IPS DF 6.9 (cell line): Measurements from ENCODE around the gene DNAJC8.

Source experiments
- DNase-seq: peaks from one replicate; pipeline ENCODE4 v3.0.0-alpha.2; 2013; ENCODE audit warnings: low read depth, low spot score
- H3K27ac ChIP-seq: one replicate; pipeline ENCODE4 v1.5.1; 2013; ENCODE audit warnings: low read length, control low read depth
- H3K27me3 ChIP-seq: 2 replicates; pipeline ENCODE4 v1.6.1; 2013; ENCODE audit warnings: mild to moderate bottlenecking, low read length; ENCODE audit not compliant: control insufficient read depth, insufficient read depth
- H3K36me3 ChIP-seq: 2 replicates; pipeline ENCODE4 v1.6.1; 2013; ENCODE audit warnings: low read length; ENCODE audit not compliant: control insufficient read depth, insufficient read depth
- H3K4me1 ChIP-seq: 2 replicates; pipeline ENCODE4 v1.6.1; 2013; ENCODE audit warnings: low read length; ENCODE audit not compliant: control insufficient read depth, insufficient read depth
- H3K4me3 ChIP-seq: 2 replicates; pipeline ENCODE4 v1.5.1; 2013; ENCODE audit warnings: mild to moderate bottlenecking, low read length
- H3K9me3 ChIP-seq: 2 replicates; pipeline ENCODE4 v1.6.1; 2013; ENCODE audit warnings: low read length, inconsistent platforms; ENCODE audit not compliant: control insufficient read depth, insufficient read depth
- WGBS: extraction: QIAGEN DNeasy Blood & Tissue Kit; methylation state at CpG from one replicate; pipeline ENCODE4 v1.1.7; 2013; ENCODE audit warnings: mixed read lengths, missing lambda C conversion rate; ENCODE audit not compliant: insufficient read length, insufficient coverage; 5-methylcytosine and 5-hydroxymethylcytosine counted together

DNAJC8 gene

DNA sequence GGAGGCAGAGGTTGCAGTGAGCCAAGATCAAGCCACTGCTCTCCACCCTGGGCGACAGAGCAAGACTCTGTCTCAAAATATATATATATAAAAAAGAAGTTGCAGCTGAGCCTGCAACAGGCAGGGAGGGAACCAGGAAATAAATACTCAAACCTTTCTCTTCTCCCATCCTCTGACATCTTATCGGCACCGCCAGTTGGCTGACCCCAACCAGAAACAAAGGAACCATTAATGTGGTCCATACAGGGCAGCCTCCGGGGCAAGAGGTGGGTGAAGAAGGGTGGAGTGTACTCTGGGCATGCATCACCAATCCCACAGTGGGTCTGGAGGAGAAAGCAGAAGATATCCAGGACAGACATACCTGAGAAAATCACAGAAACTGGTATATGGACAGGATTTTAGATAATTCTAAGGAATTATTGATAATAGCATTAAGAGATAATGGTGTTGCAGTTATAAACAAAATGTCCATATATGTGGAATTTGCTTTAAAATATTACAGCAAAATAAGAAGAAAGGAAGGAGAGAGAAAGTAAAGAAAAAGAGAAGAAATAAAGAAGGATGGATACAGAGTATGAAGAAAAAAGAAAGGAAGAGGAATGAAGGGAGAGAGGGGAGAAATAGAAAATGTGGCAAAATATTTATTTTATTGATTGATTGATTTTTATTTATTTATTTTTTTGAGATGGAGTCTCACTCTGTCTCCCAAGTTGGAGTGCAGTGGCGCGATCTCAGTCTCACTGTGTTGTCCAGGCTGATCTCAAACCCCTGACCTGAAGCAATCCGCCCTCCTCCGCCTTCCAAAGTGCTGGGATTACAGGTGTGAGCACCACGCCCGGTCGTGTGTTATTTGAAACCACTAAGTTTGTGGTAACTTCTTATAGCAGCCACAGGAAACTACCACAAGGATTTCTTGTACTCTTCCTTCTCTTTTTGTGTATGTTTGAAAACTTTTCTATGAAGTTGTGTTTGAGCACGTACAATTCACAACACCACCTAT lies 52.2 kb downstream of the DNAJC8 start:
- no CpG with 5 or more reads among the region's 12 CpGs for WGBS
- H3K9me3 ChIP-seq = no peaks in the 10 kb centered on the region
- no peaks in the 10 kb centered on the region for H3K4me1 ChIP-seq
- H3K27me3 ChIP-seq = no peaks in the 10 kb centered on the region
- H3K36me3 ChIP-seq = no peaks in the 10 kb centered on the region
- no peak for DNase-seq
- H3K4me3 ChIP-seq = no peak overlapping the region
- H3K27ac ChIP-seq = no peak overlapping the region

DNA sequence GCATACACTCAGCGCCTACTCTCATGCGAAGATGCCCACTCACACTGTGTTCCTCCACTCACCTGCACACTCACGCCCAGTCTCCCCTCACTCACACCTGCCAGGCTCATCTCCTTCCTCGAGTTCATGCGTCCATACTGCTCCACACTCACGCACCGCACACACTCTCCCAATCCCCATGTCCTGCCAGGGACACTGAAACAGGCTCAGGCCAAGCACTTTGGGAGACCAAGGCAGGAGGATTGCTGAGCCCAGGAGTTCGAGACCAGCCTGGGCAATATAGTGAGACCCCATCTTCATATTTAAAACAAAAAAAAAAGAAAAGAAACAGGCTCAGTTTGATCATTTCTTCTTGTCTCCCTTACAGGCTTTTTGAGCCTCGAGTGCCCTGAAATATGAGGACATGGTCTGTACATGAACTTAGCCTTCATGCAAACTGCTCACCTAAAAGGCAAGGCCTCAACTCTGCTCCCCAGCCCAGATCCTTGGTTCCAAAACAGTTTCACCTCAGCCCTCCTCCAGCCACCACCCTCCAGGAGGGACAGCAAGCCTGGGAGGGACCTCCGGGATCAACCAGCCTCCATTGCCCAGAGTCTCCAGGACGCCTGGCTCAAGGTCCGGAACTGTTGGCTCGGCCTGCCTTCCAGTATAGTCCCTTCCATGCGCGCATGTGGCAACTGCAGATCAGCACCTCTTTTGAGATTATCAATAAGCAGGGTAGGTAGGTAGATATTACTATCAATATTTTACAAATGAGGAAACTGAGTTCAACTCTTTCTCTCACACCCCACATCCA lies 53.9 kb downstream of the DNAJC8 start:
- WGBS = no CpG with 5 or more reads among the region's 15 CpGs
- no peak for DNase-seq
- no peaks in the 10 kb centered on the region for H3K27me3 ChIP-seq
- H3K9me3 ChIP-seq = no peaks in the 10 kb centered on the region
- no peaks in the 10 kb centered on the region for H3K36me3 ChIP-seq
- H3K27ac ChIP-seq = no peak overlapping the region
- no peaks in the 10 kb centered on the region for H3K4me1 ChIP-seq
- H3K4me3 ChIP-seq = no peak overlapping the region

DNA sequence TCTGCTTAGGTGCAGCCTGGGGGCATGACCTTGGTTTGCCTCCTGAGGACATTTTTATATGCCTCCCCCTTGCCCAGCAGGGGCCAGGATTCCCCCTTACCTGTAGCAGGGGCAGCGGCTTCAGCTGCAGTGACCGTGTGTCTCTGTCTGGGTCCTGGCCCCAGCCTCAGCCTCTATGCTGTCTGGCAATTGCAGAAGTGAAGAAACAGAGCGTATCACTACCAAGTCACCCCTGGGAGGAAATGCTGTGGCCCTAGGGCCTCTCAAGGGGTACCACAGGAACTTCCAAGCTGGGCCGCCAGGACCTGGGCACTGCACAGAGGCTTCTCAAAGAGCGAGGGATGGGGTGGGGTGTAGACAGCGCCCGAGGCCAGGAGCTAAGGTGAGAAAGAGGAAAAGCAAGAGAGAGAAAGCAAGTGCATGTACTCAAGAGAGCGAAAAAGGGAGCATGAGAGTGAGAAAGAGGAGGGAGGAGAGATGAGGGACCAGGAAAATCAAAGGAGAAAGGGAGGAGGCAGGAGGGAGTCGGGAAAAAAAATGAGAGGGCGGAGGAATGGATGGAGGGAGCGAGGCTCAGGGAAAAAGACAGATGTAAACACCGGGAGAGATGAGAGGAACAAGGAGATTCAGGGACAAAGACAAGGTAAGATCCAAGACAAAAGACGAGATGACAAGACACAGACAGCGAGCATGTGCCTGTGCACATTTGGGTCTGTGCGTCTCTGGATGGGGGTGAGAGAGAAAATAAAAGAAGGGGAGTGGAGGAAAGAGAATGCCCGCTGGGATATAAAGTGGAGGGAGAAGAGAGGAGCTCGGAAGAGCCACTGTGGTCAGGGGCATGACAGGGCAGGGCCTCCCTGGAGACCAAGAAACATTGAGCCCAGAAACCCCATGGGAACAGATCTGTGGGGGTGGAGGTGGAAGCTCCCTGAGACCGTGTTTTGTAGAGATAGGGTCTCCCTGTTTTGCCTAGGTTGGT lies 56.0 kb downstream of the DNAJC8 start, which contains the start of gene PTAFR:
PTAFR (minus strand) TSS at position 199 of the 979 bp plus-strand sequence. CDS start 25,669 bp downstream, outside the sequence.
- no peak for DNase-seq
- no peaks in the 10 kb centered on the region for H3K4me1 ChIP-seq
- H3K9me3 ChIP-seq = no peaks in the 10 kb centered on the region
- 100% methylated on average over 4 of the region's 18 CpGs for WGBS
- no peak within 1 kb of the TSS for H3K27ac ChIP-seq
- H3K27me3 ChIP-seq = no peaks in the 10 kb centered on the region
- H3K4me3 ChIP-seq = no peak within 1 kb of the TSS
- no peaks in the 10 kb centered on the region for H3K36me3 ChIP-seq

DNA sequence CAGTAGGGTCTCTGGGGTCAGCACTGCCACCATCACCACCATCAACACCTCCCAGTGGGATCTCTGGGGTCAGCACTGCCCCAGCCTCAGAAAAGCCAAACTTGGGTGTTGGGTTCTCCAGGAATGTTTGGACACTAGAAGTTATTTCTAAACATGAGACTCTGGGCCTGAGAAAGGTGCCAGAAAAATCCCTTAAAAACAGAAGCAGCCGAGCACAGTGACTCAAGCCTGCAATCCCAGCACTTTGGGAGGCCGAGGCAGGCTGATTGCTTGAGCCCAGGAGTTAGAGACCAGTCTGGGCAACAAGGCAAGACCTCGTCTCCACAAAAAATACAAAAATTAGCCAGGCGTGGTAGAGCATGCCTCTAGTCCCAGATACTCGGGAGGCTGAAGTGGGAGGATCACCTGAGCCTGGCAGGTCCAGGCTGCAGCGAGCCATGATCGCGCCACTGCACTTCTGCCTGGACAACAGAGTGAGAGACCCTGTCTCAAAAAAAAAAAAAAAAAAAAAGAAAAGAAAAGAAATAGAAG lies 56.8 kb downstream of the DNAJC8 start:
- H3K27me3 ChIP-seq = no peaks in the 10 kb centered on the region
- H3K9me3 ChIP-seq = no peaks in the 10 kb centered on the region
- H3K4me1 ChIP-seq = no peaks in the 10 kb centered on the region
- no peak overlapping the region for H3K4me3 ChIP-seq
- no peak overlapping the region for H3K27ac ChIP-seq
- H3K36me3 ChIP-seq = no peaks in the 10 kb centered on the region
- no CpG with 5 or more reads among the region's 8 CpGs for WGBS
- DNase-seq = no peak

DNA sequence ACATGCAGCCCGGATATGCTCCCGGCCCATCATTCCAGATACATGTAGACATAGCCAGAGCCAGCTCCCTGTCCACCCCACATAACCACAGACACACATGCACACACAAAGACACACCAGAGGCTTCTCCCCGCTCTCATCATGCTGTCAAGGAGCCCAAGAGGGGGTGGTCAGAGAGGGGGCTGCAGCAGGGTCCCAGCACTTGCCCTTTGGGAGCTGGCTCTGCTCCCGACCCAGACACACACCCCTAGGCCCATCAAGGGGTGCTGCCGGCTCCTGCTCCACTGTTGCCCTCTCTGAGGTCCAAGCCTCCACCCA lies 58.9 kb downstream of the DNAJC8 start:
- WGBS = no CpG with 5 or more reads among the region's 5 CpGs
- no peaks in the 10 kb centered on the region for H3K9me3 ChIP-seq
- no peaks in the 10 kb centered on the region for H3K27me3 ChIP-seq
- no peak overlapping the region for H3K27ac ChIP-seq
- H3K4me3 ChIP-seq = no peak overlapping the region
- H3K4me1 ChIP-seq = no peaks in the 10 kb centered on the region
- no peaks in the 10 kb centered on the region for H3K36me3 ChIP-seq
- DNase-seq = no peak

DNA sequence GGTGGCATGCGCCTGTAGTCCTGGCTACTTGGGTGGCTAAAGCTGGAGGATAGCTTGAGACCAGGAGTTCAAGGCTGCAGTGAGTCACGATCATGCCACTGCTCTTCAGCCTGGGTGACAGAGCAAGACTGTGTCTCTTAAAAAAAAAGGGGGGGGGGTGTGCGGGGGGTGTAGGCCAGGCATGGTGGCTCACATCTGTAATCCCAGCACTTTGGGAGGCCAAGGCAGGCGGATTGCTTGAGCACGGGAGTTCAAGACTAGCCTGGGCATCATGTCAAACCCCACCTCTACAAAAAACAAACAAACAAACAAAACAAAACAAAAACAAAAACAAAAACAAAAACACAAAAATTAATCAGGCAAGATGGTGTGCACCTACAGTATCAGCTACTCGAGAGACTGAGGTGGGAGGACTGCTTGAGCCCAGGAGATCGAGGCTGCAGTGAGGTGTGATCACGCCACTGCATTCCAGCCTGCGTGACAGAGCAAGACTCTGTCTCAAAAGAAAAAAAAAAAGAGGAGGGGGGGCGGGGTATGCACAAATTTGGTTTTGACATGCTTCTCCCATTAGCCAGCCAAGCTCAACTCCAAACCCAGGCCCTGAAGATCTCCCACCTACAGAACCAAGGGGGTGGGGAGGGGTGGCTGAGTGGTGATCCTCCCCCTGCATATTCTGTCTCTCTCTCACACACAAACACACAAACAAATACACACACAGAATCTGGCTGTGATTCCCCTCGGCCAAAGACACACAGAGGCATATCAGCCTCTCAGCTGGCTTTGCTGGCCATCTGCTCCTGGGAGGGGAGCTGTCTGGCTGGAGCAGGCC lies 59.5 kb downstream of the DNAJC8 start:
- Histone ChIP-seq H3K27me3 (no peaks in the 10 kb centered on the region), H3K36me3 (no peaks in the 10 kb centered on the region), H3K4me3 (no peak overlapping the region), H3K27ac (no peak overlapping the region), H3K9me3 (no peaks in the 10 kb centered on the region), H3K4me1 (no peaks in the 10 kb centered on the region)
- WGBS = no CpG with 5 or more reads among the region's 11 CpGs
- DNase-seq = no peak

DNA sequence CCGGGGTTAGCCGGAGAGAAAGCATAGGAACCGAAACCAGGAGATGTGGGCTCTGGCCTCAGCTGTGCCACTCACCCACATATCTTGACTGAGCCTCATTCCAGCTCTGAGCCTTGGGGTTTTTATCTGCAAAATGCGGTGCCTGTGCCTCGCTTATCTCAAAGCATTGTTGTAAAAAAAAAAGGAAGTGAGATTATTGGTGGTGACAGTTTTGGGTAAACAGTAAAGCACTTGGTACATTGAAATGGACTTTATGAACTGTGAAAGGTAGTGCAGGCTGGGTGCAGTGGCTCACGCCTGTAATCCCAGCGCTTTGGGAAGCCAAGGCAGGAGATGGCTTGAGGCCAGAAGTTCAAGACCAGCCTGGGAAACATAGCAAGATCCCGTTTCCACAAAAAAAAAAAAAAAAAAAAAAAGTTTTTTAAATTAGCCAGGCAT lies 60.1 kb downstream of the DNAJC8 start:
- no peak for DNase-seq
- H3K27ac ChIP-seq = no peak overlapping the region

DNA sequence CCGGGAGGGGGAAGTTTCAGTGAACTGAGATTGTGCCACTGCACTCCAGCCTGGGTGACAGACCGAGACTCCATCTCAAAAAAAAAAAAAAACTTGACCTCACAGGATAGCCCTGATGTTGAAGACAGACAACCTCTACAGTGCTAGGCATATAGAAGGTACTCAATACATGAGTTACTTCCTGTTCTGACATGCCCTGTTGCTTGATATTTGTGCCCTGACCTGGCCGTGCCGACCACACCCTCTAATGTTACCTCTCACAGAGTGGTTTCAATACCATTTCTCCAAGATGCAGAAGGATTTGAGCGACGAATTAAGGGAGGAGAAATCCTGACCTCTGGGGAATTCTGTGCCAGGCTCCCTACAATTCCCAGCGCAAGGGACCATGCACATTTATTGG lies 61.6 kb downstream of the DNAJC8 start:
- no peak for DNase-seq
- H3K27me3 ChIP-seq = no peaks in the 10 kb centered on the region
- no peaks in the 10 kb centered on the region for H3K36me3 ChIP-seq
- no peaks in the 10 kb centered on the region for H3K4me1 ChIP-seq
- no peak overlapping the region for H3K4me3 ChIP-seq
- H3K27ac ChIP-seq = no peak overlapping the region
- no CpG with 5 or more reads among the region's 7 CpGs for WGBS
- no peaks in the 10 kb centered on the region for H3K9me3 ChIP-seq

More for the DNA sequence above, 60.1 kb downstream of the DNAJC8 start:
- Histone ChIP-seq H3K27me3 (no peaks in the 10 kb centered on the region), H3K4me1 (no peaks in the 10 kb centered on the region), H3K36me3 (no peaks in the 10 kb centered on the region), H3K4me3 (no peak overlapping the region), H3K9me3 (no peaks in the 10 kb centered on the region)
- WGBS = no CpG with 5 or more reads among the region's 8 CpGs

DNA sequence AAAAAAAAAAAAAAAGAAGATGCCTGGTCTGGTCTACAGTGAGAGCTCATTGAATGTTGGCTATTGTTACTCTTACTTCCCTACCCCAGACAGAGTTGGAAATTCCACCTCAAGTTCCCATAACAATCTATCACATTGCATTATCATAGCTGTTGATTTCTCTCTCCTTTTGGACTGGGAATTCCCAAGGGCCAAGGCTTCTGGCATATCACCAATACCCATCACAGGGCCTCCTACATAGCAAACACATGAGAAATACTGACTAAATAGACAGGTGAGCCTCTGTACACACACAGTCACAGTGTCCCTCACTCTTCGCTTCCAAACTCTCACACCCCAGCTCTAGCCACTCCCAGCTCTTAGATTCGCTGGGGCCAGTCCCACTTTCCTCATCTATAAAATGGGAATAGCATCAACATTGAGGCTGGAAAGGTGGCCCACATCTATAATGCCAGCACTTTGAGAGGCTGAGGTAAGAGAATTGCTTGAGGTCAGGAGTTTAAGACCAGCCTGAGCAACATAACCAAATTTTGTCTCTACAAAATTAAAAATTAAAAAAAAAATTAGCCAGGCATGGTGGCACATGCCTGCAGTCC lies 62.7 kb downstream of the DNAJC8 start:
- Histone ChIP-seq H3K9me3 (no peaks in the 10 kb centered on the region), H3K27ac (no peak overlapping the region), H3K4me1 (no peaks in the 10 kb centered on the region), H3K4me3 (no peak overlapping the region), H3K27me3 (no peaks in the 10 kb centered on the region), H3K36me3 (no peaks in the 10 kb centered on the region)
- no CpG with 5 or more reads among the region's 2 CpGs for WGBS
- DNase-seq = no peak
